ENCODE data around the gene PUS7.
"Not testable (repeated sequence)": the region's sequence is repeated elsewhere in the genome, so short reads cannot be mapped to it uniquely, and the experiment has no call there.

PUS7 gene

DNA sequence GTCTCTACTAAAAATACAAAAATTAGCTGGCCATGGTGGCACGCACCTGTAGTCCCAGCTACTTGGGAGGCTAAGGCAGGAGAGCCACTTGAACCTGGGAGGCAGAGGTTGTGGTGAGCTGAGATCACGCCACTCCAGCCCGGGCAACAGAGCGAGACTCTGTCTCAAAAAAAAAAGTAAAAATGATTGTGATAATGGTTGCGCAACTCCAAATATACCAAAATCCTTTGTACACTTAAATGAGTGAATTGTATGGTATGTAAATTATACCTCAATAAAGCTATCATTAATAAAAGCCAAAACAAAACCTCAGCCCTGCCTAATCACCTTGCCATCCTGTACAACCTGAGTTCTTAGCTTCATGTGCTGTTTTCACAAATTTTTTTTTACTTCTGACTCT, 71.2 kb downstream of the PUS7 start:
- not testable (repeated sequence) for H3K27me3 ChIP-seq (ENCODE audit: control insufficient read depth in 1 of 2, insufficient read depth in 2 of 2, low read length in 2 of 2); H3K9ac ChIP-seq (ENCODE audit: low read depth in 1 of 2, low read length in 2 of 2); H3K9me3 ChIP-seq (ENCODE audit: control insufficient read depth in 1 of 2, low read length in 2 of 2); H3K36me3 ChIP-seq (ENCODE audit: control insufficient read depth in 1 of 2, insufficient read depth in 2 of 2, low read length in 2 of 2); H3K4me3 ChIP-seq (ENCODE audit: low read depth in 1 of 2, low read length in 2 of 2); H3K4me1 ChIP-seq (ENCODE audit: control insufficient read depth in 1 of 2, insufficient read depth in 2 of 2, low read length in 2 of 2); H3K27ac ChIP-seq (ENCODE audit: low read depth, low read length)

- H3K4me1 ChIP-seq (ENCODE audit: control insufficient read depth in 1 of 2, insufficient read depth in 2 of 2, low read length in 2 of 2): no peaks in the 10 kb centered on the region
- H3K36me3 ChIP-seq (ENCODE audit: control insufficient read depth in 1 of 2, insufficient read depth in 2 of 2, low read length in 2 of 2): no peaks in the 10 kb centered on the region
- H3K9me3 ChIP-seq (ENCODE audit: control insufficient read depth in 1 of 2, low read length in 2 of 2): no peaks in the 10 kb centered on the region
- H3K27ac ChIP-seq (ENCODE audit: low read depth, low read length): no peak overlapping the region
- H3K4me3 ChIP-seq (ENCODE audit: low read depth in 1 of 2, low read length in 2 of 2): no peak overlapping the region
- H3K9ac ChIP-seq (ENCODE audit: low read depth in 1 of 2, low read length in 2 of 2): no peak overlapping the region
- no peaks in the 10 kb centered on the region for H3K27me3 ChIP-seq (ENCODE audit: control insufficient read depth in 1 of 2, insufficient read depth in 2 of 2, low read length in 2 of 2)
Measured at GRCh38 chr7:105450177-105450861, 71.8 kb downstream of the PUS7 start.

- H3K4me1 ChIP-seq (ENCODE audit: control insufficient read depth in 1 of 2, insufficient read depth in 2 of 2, low read length in 2 of 2): no peaks in the 10 kb centered on the region
- H3K27ac ChIP-seq (ENCODE audit: low read depth, low read length): no peak overlapping the region
- H3K9ac ChIP-seq (ENCODE audit: low read depth in 1 of 2, low read length in 2 of 2): no peak overlapping the region
- H3K27me3 ChIP-seq (ENCODE audit: control insufficient read depth in 1 of 2, insufficient read depth in 2 of 2, low read length in 2 of 2): no peaks in the 10 kb centered on the region
- no peaks in the 10 kb centered on the region for H3K9me3 ChIP-seq (ENCODE audit: control insufficient read depth in 1 of 2, low read length in 2 of 2)
- H3K4me3 ChIP-seq (ENCODE audit: low read depth in 1 of 2, low read length in 2 of 2): no peak overlapping the region
- no peaks in the 10 kb centered on the region for H3K36me3 ChIP-seq (ENCODE audit: control insufficient read depth in 1 of 2, insufficient read depth in 2 of 2, low read length in 2 of 2)
Measured at GRCh38 chr7:105448181-105448580, 73.9 kb downstream of the PUS7 start.

DNA sequence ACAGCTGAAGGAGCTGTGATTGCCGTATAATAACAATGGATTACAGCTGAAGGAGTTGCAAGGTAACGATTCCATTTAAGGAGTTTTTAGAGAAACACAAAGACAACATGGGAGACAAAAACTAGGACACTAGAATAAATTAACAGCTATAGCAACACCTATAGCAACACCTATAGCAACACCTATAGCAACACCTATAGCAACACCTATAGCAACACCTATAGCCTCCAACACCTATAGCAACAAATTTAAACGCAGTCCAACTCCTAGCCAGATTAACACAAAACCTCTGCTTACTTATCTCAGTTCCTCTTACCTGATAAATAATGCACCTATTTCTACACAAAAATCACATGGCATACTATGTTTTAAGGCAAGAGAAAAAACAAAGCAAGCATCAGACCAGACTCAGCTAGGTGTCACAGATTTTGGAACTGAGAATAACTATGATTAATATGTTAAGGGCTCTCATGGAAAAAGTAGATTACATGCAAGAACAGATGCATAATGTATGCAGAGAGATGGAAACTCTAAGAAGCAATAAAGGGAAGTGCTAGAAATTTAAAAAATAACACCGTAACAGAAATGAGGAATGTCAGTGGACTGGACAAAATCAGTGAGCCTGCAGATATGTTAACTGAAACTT, 77.6 kb downstream of the PUS7 start:
- Histone ChIP-seq H3K9me3 (ENCODE audit: control insufficient read depth in 1 of 2, low read length in 2 of 2) (no peaks in the 10 kb centered on the region), H3K4me1 (ENCODE audit: control insufficient read depth in 1 of 2, insufficient read depth in 2 of 2, low read length in 2 of 2) (no peaks in the 10 kb centered on the region), H3K9ac (ENCODE audit: low read depth in 1 of 2, low read length in 2 of 2) (no peak overlapping the region), H3K36me3 (ENCODE audit: control insufficient read depth in 1 of 2, insufficient read depth in 2 of 2, low read length in 2 of 2) (no peaks in the 10 kb centered on the region), H3K27me3 (ENCODE audit: control insufficient read depth in 1 of 2, insufficient read depth in 2 of 2, low read length in 2 of 2) (no peaks in the 10 kb centered on the region), H3K27ac (ENCODE audit: low read depth, low read length) (no peak overlapping the region), H3K4me3 (ENCODE audit: low read depth in 1 of 2, low read length in 2 of 2) (no peak overlapping the region)

- not testable (repeated sequence) for H3K9me3 ChIP-seq (ENCODE audit: control insufficient read depth in 1 of 2, low read length in 2 of 2); H3K4me3 ChIP-seq (ENCODE audit: low read depth in 1 of 2, low read length in 2 of 2); H3K4me1 ChIP-seq (ENCODE audit: control insufficient read depth in 1 of 2, insufficient read depth in 2 of 2, low read length in 2 of 2); H3K27me3 ChIP-seq (ENCODE audit: control insufficient read depth in 1 of 2, insufficient read depth in 2 of 2, low read length in 2 of 2); H3K36me3 ChIP-seq (ENCODE audit: control insufficient read depth in 1 of 2, insufficient read depth in 2 of 2, low read length in 2 of 2); H3K27ac ChIP-seq (ENCODE audit: low read depth, low read length); H3K9ac ChIP-seq (ENCODE audit: low read depth in 1 of 2, low read length in 2 of 2)
Measured at GRCh38 chr7:105442214-105442613, 79.9 kb downstream of the PUS7 start.

DNA sequence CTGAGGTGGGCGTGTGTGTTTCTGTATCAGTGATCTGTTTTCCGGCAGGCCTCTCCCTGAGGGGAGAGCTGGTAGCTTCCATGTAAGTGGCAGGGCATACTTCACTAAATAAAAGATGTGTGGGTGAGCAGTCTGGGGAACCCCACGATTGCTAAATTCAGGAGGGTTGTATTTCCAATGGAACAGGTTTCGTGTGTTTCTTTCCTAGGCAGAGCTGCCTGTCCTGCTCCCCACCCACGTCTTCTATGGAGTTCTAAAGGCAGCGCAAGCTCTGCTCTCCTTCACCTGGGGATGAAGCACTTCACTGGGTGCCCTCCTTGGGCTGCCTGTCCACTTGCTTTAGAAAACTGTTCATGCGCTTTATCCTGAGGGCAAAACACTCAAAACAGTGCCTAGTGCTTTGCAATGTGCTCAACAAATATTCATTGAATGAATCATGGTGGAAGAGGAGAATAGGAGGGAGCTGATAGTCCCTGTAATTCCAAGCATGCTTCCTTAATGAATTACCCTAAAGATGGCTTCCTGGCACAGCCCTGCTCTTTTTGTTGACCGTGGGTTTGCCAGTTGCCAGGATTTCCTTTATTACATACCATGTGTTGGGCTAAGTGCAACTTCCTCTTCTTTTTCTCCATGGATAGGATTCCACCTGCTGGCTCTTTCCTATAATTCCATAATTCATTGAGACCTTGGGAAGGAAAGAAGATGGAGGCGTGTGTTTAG, 82.7 kb downstream of the PUS7 start:
- Histone ChIP-seq H3K9ac (ENCODE audit: low read depth in 1 of 2, low read length in 2 of 2) (no peak overlapping the region), H3K27ac (ENCODE audit: low read depth, low read length) (no peak overlapping the region), H3K9me3 (ENCODE audit: control insufficient read depth in 1 of 2, low read length in 2 of 2) (no peaks in the 10 kb centered on the region), H3K27me3 (ENCODE audit: control insufficient read depth in 1 of 2, insufficient read depth in 2 of 2, low read length in 2 of 2) (no peaks in the 10 kb centered on the region), H3K36me3 (ENCODE audit: control insufficient read depth in 1 of 2, insufficient read depth in 2 of 2, low read length in 2 of 2) (no peaks in the 10 kb centered on the region), H3K4me3 (ENCODE audit: low read depth in 1 of 2, low read length in 2 of 2) (no peak overlapping the region), H3K4me1 (ENCODE audit: control insufficient read depth in 1 of 2, insufficient read depth in 2 of 2, low read length in 2 of 2) (no peaks in the 10 kb centered on the region)

GRCh38 chr7:105438847-105439173, 83.3 kb downstream of the PUS7 start:
- H3K4me3 ChIP-seq (ENCODE audit: low read depth in 1 of 2, low read length in 2 of 2): no peak overlapping the region
- H3K4me1 ChIP-seq (ENCODE audit: control insufficient read depth in 1 of 2, insufficient read depth in 2 of 2, low read length in 2 of 2): no peaks in the 10 kb centered on the region
- H3K36me3 ChIP-seq (ENCODE audit: control insufficient read depth in 1 of 2, insufficient read depth in 2 of 2, low read length in 2 of 2): no peaks in the 10 kb centered on the region
- H3K27ac ChIP-seq (ENCODE audit: low read depth, low read length): no peak overlapping the region
- H3K9me3 ChIP-seq (ENCODE audit: control insufficient read depth in 1 of 2, low read length in 2 of 2): no peaks in the 10 kb centered on the region
- H3K27me3 ChIP-seq (ENCODE audit: control insufficient read depth in 1 of 2, insufficient read depth in 2 of 2, low read length in 2 of 2): no peaks in the 10 kb centered on the region
- no peak overlapping the region for H3K9ac ChIP-seq (ENCODE audit: low read depth in 1 of 2, low read length in 2 of 2)

DNA sequence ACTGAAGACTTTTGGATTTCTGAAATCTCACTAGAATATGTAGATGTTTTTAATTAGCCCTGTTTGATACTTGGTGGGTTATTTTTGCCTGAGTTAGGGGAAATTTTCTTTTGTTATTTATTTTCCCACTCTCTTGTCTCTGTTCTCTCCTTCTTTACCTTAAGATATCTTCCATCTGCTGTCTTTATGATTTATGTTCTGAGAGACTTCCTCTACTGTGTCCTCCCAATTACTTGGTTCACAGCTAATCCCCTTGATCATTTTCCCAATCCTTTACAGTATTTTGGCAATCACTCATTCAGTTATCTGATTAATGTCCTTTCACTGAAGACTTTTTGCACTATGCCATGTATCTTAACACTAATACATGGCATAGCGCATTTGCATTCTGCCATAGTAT, 83.8 kb downstream of the PUS7 start:
- no peaks in the 10 kb centered on the region for H3K4me1 ChIP-seq (ENCODE audit: control insufficient read depth in 1 of 2, insufficient read depth in 2 of 2, low read length in 2 of 2)
- H3K27ac ChIP-seq (ENCODE audit: low read depth, low read length): no peak overlapping the region
- H3K27me3 ChIP-seq (ENCODE audit: control insufficient read depth in 1 of 2, insufficient read depth in 2 of 2, low read length in 2 of 2): no peaks in the 10 kb centered on the region
- H3K9ac ChIP-seq (ENCODE audit: low read depth in 1 of 2, low read length in 2 of 2): no peak overlapping the region
- H3K9me3 ChIP-seq (ENCODE audit: control insufficient read depth in 1 of 2, low read length in 2 of 2): no peaks in the 10 kb centered on the region
- no peaks in the 10 kb centered on the region for H3K36me3 ChIP-seq (ENCODE audit: control insufficient read depth in 1 of 2, insufficient read depth in 2 of 2, low read length in 2 of 2)
- H3K4me3 ChIP-seq (ENCODE audit: low read depth in 1 of 2, low read length in 2 of 2): no peak overlapping the region

DNA sequence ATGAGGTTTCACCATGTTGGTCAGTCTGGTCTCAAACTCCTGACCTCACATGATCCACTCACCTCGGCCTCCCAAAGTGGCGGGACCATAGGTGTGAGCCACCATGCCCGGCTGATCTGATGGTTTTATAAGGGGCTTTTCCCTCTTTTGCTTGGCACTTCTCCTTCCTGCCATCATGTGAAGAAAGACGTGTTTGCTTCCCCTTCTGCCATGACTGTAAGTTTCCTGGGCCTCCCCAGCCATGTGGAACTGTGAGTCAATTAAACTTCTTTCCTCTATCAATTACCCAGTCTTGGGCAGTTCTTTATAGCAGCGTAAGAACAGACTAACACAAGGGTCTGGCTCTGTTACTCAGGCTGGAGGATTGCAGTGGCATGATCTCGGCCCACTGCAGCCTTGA, 84.7 kb downstream of the PUS7 start:
- H3K4me3 ChIP-seq (ENCODE audit: low read depth in 1 of 2, low read length in 2 of 2); H3K4me1 ChIP-seq (ENCODE audit: control insufficient read depth in 1 of 2, insufficient read depth in 2 of 2, low read length in 2 of 2); H3K9me3 ChIP-seq (ENCODE audit: control insufficient read depth in 1 of 2, low read length in 2 of 2); H3K9ac ChIP-seq (ENCODE audit: low read depth in 1 of 2, low read length in 2 of 2); H3K27ac ChIP-seq (ENCODE audit: low read depth, low read length); H3K36me3 ChIP-seq (ENCODE audit: control insufficient read depth in 1 of 2, insufficient read depth in 2 of 2, low read length in 2 of 2); H3K27me3 ChIP-seq (ENCODE audit: control insufficient read depth in 1 of 2, insufficient read depth in 2 of 2, low read length in 2 of 2): not testable (repeated sequence)

DNA sequence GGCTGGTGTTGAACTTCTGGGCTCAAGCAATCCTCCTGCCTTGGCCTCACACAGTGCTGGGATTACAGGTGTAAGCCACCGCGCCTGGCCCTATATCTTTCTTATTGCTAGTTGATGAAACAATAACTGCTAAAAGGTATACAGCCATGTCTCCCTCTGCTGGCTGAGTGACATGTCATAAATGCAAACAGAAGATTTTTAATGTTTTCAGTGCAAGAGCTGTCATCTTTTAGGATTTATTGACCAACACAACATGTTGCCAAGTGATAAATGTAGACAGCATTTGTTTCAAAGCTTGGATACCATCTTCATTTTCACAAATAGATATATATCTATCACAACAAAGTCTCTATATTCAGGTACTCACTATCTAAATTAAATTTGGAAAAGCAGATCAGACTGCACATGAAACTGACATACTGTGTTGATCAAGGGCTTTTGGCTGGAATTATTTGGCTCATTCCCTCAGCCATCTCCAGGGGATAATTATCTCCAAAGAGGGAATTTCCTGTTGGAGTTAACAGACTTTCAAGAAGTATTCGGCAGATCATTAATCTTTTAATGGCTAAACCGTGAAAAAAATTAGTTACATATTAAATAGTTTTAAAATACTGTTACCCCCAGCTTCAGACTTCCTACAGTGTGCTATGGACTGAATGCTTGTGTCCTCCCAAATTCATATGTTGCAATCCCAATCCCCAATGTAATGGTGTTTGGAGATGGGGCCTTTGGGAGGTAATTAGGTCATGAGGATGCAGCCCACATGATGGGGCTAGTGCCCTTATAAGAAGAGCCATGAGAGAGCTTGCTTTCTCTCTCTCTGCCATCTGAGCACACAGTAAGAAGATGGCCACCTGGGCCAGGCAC, 92.1 kb downstream of the PUS7 start:
- no peaks in the 10 kb centered on the region for H3K9me3 ChIP-seq (ENCODE audit: control insufficient read depth in 1 of 2, low read length in 2 of 2)
- H3K27me3 ChIP-seq (ENCODE audit: control insufficient read depth in 1 of 2, insufficient read depth in 2 of 2, low read length in 2 of 2): no peaks in the 10 kb centered on the region
- H3K9ac ChIP-seq (ENCODE audit: low read depth in 1 of 2, low read length in 2 of 2): no peak overlapping the region
- no peak overlapping the region for H3K27ac ChIP-seq (ENCODE audit: low read depth, low read length)
- H3K36me3 ChIP-seq (ENCODE audit: control insufficient read depth in 1 of 2, insufficient read depth in 2 of 2, low read length in 2 of 2): no peaks in the 10 kb centered on the region
- no peaks in the 10 kb centered on the region for H3K4me1 ChIP-seq (ENCODE audit: control insufficient read depth in 1 of 2, insufficient read depth in 2 of 2, low read length in 2 of 2)
- no peak overlapping the region for H3K4me3 ChIP-seq (ENCODE audit: low read depth in 1 of 2, low read length in 2 of 2)
